CD4-positive, alpha-beta T cell (primary cell): ENCODE results near the gene NDN. TPM values are rescaled to one million over a fixed set of nuclear protein-coding genes. Genes with fewer than 3 reads are reported as not detected.

Source experiments
- ATAC-seq: fragments of 200-7000 bp; cut with Tn5 transposase; one replicate; pipeline ENCODE4 v1.10.0; 2022; ENCODE audit warnings: mild to moderate bottlenecking; ENCODE audit not compliant: poor library complexity
- CTCF ChIA-PET: fragments of 350-600 bp; sonication (Branson Sonifier 250); formaldehyde crosslinking; loops from one replicate; lab custom pipeline; 2021; ENCODE audit warnings: antibody characterized with exemption, inconsistent platforms; lab: Charles Lee
- POLR2A ChIA-PET: fragments of 350-600 bp; sonication (Branson Sonifier 250); formaldehyde crosslinking; loops from one replicate; lab custom pipeline; 2021; ENCODE audit warnings: antibody characterized with exemption, inconsistent platforms; lab: Charles Lee
- DNase-seq, 14 experiments: peaks; one replicate each; pipeline ENCODE4 v3.0.0-alpha.2; 2013 to 2020; ENCODE audit warnings: mixed read lengths in 2 of 14
- H3K27ac ChIP-seq, 2 donors: one replicate each; pipeline versions ENCODE4 v1.5.1 to v1.7.0; 2013; ENCODE audit warnings: low read length in 2 of 2, low read depth in 1 of 2, mild to moderate bottlenecking in 1 of 2
- H3K27me3 ChIP-seq, 2 experiments: 1 replicate in 1 of 2; 2 replicates in 1 of 2; pipeline versions ENCODE4 v1.6.1 to v1.7.0; 2013; ENCODE audit warnings: low read length in 2 of 2, control low read depth in 1 of 2, mild to moderate bottlenecking in 1 of 2, moderate library complexity in 1 of 2; ENCODE audit not compliant: insufficient read depth in 2 of 2, control insufficient read depth in 1 of 2
- H3K36me3 ChIP-seq: one replicate; pipeline ENCODE4 v1.6.1; 2013; ENCODE audit warnings: low read length, control low read depth; ENCODE audit not compliant: insufficient read depth
- H3K4me1 ChIP-seq: one replicate; pipeline ENCODE4 v1.6.1; 2013; ENCODE audit warnings: low read length, control low read depth; ENCODE audit not compliant: insufficient read depth
- H3K4me3 ChIP-seq: one replicate; pipeline ENCODE4 v1.5.1; 2013; ENCODE audit warnings: mild to moderate bottlenecking, low read length, moderate library complexity
- H3K9me3 ChIP-seq, 2 experiments: 1 replicate in 1 of 2; 2 replicates in 1 of 2; pipeline versions ENCODE4 v1.6.1 to v1.7.0; 2013; ENCODE audit warnings: low read length in 2 of 2, mild to moderate bottlenecking in 2 of 2, control low read depth in 1 of 2, moderate library complexity in 1 of 2; ENCODE audit not compliant: control insufficient read depth in 1 of 2, insufficient read depth in 1 of 2
- H3K27ac Mint-ChIP-seq: one replicate; pipeline ENCODE4 v1.8.0; 2020; ENCODE audit warnings: mixed read lengths
- H3K27me3 Mint-ChIP-seq: one replicate; pipeline ENCODE4 v1.8.0; 2021; ENCODE audit warnings: mixed read lengths
- H3K36me3 Mint-ChIP-seq: one replicate; pipeline ENCODE4 v1.8.0; 2021; ENCODE audit warnings: low read depth, mixed read lengths
- H3K4me1 Mint-ChIP-seq: one replicate; pipeline ENCODE4 v1.8.0; 2021; ENCODE audit warnings: low read depth, mixed read lengths
- H3K4me3 Mint-ChIP-seq: one replicate; pipeline ENCODE4 v1.8.0; 2020; ENCODE audit warnings: mild to moderate bottlenecking, mixed read lengths
- H3K9me3 Mint-ChIP-seq: one replicate; pipeline ENCODE4 v1.8.0; 2020; ENCODE audit warnings: mixed read lengths
- CTCF ChIP-seq: fragments of 200-600 bp; IDR thresholded peaks from one replicate; pipeline ENCODE4 v1.8.0; 2022; ENCODE audit warnings: antibody characterized with exemption, mild to moderate bottlenecking
- intact Hi-C, 2 experiments: fragments of 100-400 bp; cut with DNase I in 1 of 2; cut with micrococcal nuclease in 1 of 2; formaldehyde crosslinking; loops; one replicate each; pipeline versions ENCODE4 v1.15.1 to v1.9.0; 2023 to 2025; cut with DNase I, micrococcal nuclease
- total RNA-seq, 174 experiments: library from RNA in 2 of 174; stranded (reverse) in 2 of 174; gene quantifications; one replicate each; pipeline ENCODE4 v1.2.3 and lab custom pipeline; 2021 to 2026

The NDN gene
- total RNA-seq, 2 experiments from 2014 or later, result not detected

GRCh38 chr15:23642413-23643044 is 44.6 kb downstream of the NDN start:
- peaks cover 0 to 25% of the 10 kb centered on the region in 2 experiments for H3K9me3 ChIP-seq
- H3K36me3 ChIP-seq, result no peaks in the 10 kb centered on the region
- CTCF ChIA-PET, result interaction anchor here (0.8 kb wide), 1 partner anchor 21 kb away, joined by 3 read pairs; no protein-coding TSS in a partner anchor
- intact Hi-C loops, result loop anchor here in 1 of 2 experiments (2.0 kb wide), 1 partner anchor 1860 kb away; no protein-coding TSS in a partner anchor
- Mint-ChIP-seq H3K27ac (no peak overlapping the region), H3K4me3 (no peak overlapping the region), H3K4me1 (no peaks in the 10 kb centered on the region), H3K9me3 (no peaks in the 10 kb centered on the region), H3K27me3 (peaks cover 19% of the 10 kb centered on the region), H3K36me3 (no peaks in the 10 kb centered on the region)
- H3K4me1 ChIP-seq, result no peaks in the 10 kb centered on the region
- DNase-seq, result peak in 9 of 14 experiments; percentile 2 to 56 (median 23)
- no peak for ATAC-seq
- TF ChIP-seq CTCF, result peak; percentile 66
- no peak overlapping the region for H3K4me3 ChIP-seq
- POLR2A ChIA-PET, result no interaction called here
- H3K27me3 ChIP-seq, result peaks cover 0 to 2% of the 10 kb centered on the region in 2 experiments
- H3K27ac ChIP-seq, result no peak overlapping the region

Other genes starting within 250 kb of the NDN start
- not detected for gene GOLGA6L2, start 240.1 kb downstream of the NDN start, total RNA-seq
- 1 to 10 TPM; 2.6 to 3.1 TPM for gene MKRN3, start 121.6 kb downstream of the NDN start, total RNA-seq
- not detected for gene MAGEL2, start 39.4 kb downstream of the NDN start, total RNA-seq